ENCODE data around the gene SRP9. TPM values are rescaled to one million over a fixed set of nuclear protein-coding genes. Genes with fewer than 3 reads are reported as not detected.

SRP9 gene
- total RNA-seq, 6 donors from 2014 or later: 34.5 to 157 (median 125) TPM

GRCh38 chr1:225747566-225747965 lies 30.1 kb upstream of the SRP9 start:
- H3K27ac ChIP-seq: peak overlapping the region in 3 of 4 donors; percentile 80 to 88 (median 84)
- H3K4me3 ChIP-seq: no peak overlapping the region
- WGBS, 2 donors: 87 to 99% methylated on average over 7 of the region's 7 CpGs

DNA sequence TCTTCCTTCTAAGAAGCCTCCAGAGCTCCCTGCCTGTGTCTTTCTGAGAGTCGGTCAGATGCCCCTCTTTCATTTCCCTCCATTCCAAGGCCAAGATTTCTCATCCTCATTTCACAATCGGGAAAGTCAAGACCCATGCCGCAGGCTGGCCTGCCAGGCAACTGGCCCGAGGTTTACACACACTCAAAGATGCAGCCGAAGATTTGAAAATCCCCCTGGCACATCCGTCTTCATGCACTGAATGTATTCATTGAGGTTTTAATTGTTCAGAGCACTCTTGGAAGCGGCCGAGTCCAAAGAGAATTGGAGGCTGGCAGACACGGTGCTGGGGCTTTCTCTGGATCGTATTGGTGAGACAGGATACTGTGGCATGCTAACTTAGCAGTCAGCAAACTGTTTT lies 29.1 kb upstream of the SRP9 start:
- Histone ChIP-seq H3K9me3 (no peaks in the 10 kb centered on the region), H3K27ac (peak overlapping the region in 1 of 4 donors; percentile 24), H3K4me1 (peaks cover 0 to 24% (median 18%) of the 10 kb centered on the region in 4 donors), H3K36me3 (no peaks in the 10 kb centered on the region), H3K4me3 (no peak overlapping the region), H3K27me3 (no peaks in the 10 kb centered on the region)
- DNase-seq (no peak), ATAC-seq (ENCODE audit: low FRiP score in 2 of 2) (no peak)
- TF ChIP-seq CTCF (IDR thresholded peaks at IDR 0.05) (no peak), POLR2AphosphoS5 (IDR thresholded peaks at IDR 0.05) (no peak), EP300 (IDR thresholded peaks at IDR 0.05) (no peak), POLR2A (IDR thresholded peaks at IDR 0.05) (no peak)
- 85 to 90% methylated on average over 10 of the region's 10 CpGs for WGBS, 2 donors

More at GRCh38 chr1:225747566-225747965, 30.1 kb upstream of the SRP9 start:
- Histone ChIP-seq H3K36me3 (no peaks in the 10 kb centered on the region), H3K4me1 (peaks cover 0 to 24% (median 18%) of the 10 kb centered on the region in 4 donors), H3K27me3 (no peaks in the 10 kb centered on the region), H3K9me3 (no peaks in the 10 kb centered on the region)
- DNase-seq: no peak
- TF ChIP-seq POLR2A (IDR thresholded peaks at IDR 0.05): no peak
- no peak for ATAC-seq (ENCODE audit: low FRiP score in 2 of 2)

DNA sequence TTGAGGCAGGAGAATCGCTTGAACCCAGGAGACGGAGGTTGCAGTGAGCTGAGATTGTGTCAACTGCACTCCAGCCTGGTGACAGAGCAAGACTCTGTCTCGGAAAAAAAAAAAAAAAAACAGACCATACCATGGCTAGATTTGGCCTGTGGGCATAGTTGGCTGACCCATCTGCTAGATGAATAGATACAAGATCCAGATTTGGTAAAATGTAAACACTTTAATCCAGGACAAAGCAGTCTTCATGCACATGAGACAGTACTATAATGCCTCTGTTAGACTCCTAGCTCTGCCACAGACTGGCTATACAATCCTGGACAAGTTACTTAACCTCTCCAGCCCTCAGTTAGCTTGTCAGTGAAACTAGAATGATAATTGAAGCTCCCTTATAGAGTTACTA lies 27.9 kb upstream of the SRP9 start:
- WGBS, 2 donors: 94 to 96% methylated on average over 3 of the region's 3 CpGs
- DNase-seq: no peak
- Histone ChIP-seq H3K27ac (no peak overlapping the region), H3K36me3 (no peaks in the 10 kb centered on the region), H3K27me3 (no peaks in the 10 kb centered on the region), H3K4me3 (no peak overlapping the region), H3K9me3 (no peaks in the 10 kb centered on the region), H3K4me1 (peaks cover 0 to 24% (median 18%) of the 10 kb centered on the region in 4 donors)
- no peak for ATAC-seq (ENCODE audit: low FRiP score in 2 of 2)
- TF ChIP-seq CTCF (IDR thresholded peaks at IDR 0.05): no peak
- TF ChIP-seq POLR2A (IDR thresholded peaks at IDR 0.05): no peak
- TF ChIP-seq POLR2AphosphoS5 (IDR thresholded peaks at IDR 0.05): no peak
- TF ChIP-seq EP300 (IDR thresholded peaks at IDR 0.05): no peak

DNA sequence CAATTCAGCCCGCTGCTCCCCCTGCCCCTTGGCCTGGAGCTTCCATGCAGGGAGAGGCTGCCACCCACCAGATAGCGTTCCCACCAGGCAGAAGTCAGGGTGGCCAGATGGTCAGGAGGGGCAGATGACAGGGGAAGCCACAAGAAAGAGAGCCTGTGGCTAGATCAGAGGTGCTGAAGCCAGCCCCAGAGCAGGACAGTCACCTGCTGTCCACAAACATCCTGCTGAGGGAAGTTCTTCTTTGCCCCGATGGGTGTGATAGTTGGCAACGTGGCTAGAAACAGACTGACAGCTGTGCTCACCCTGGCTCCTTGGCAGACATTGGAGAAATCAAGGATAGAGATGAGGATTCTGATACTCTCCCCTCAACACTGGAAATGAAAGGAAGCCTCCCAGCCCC lies 27.2 kb upstream of the SRP9 start:
- no peak overlapping the region for H3K4me3 ChIP-seq
- no peaks in the 10 kb centered on the region for H3K27me3 ChIP-seq
- no peak overlapping the region for H3K27ac ChIP-seq
- H3K4me1 ChIP-seq: peaks cover 7 to 31% (median 24%) of the 10 kb centered on the region in 4 donors
- DNase-seq (no peak), ATAC-seq (ENCODE audit: low FRiP score in 2 of 2) (no peak)
- no peaks in the 10 kb centered on the region for H3K36me3 ChIP-seq
- H3K9me3 ChIP-seq: no peaks in the 10 kb centered on the region
- no peak for TF ChIP-seq CTCF (IDR thresholded peaks at IDR 0.05)
- TF ChIP-seq POLR2A (IDR thresholded peaks at IDR 0.05): no peak
- TF ChIP-seq EP300 (IDR thresholded peaks at IDR 0.05): no peak
- TF ChIP-seq POLR2AphosphoS5 (IDR thresholded peaks at IDR 0.05): no peak
- 25 to 65% methylated on average over 2 to 4 of the region's 4 CpGs for WGBS, 2 donors

- no peaks in the 10 kb centered on the region for H3K36me3 ChIP-seq
- H3K27ac ChIP-seq: no peak overlapping the region
- ATAC-seq (ENCODE audit: low FRiP score in 2 of 2) (no peak), DNase-seq (no peak)
- H3K4me1 ChIP-seq: peaks cover 10 to 37% (median 30%) of the 10 kb centered on the region in 4 donors
- 61 to 81% methylated on average over 7 to 11 of the region's 11 CpGs for WGBS, 2 donors
- no peak for TF ChIP-seq CTCF (IDR thresholded peaks at IDR 0.05)
- no peak for TF ChIP-seq POLR2A (IDR thresholded peaks at IDR 0.05)
- TF ChIP-seq POLR2AphosphoS5 (IDR thresholded peaks at IDR 0.05): no peak
- no peak for TF ChIP-seq EP300 (IDR thresholded peaks at IDR 0.05)
- H3K27me3 ChIP-seq: no peaks in the 10 kb centered on the region
- no peaks in the 10 kb centered on the region for H3K9me3 ChIP-seq
- no peak overlapping the region for H3K4me3 ChIP-seq
Measured at GRCh38 chr1:225750875-225751824, 26.5 kb upstream of the SRP9 start.

Measured in upper lobe of left lung (tissue), 6 donors.